Gastrocnemius medialis (tissue), 4 donors: Measurements from ENCODE around the gene NEK11.

Experiments used
- POLR2A ChIP-seq, 2 donors: fragments of 450-650 bp; IDR thresholded peaks; one replicate each; pipeline ENCODE4 v1.6.1; 2017; ENCODE audit warnings: antibody characterized with exemption in 2 of 2, mild to moderate bottlenecking in 2 of 2, moderate library complexity in 2 of 2
- TF ChIP-seq, protein P1 (sequence below), 5 experiments: fragments of 450-650 bp in 3 of 5; fragments of 200-600 bp in 2 of 5; sonication (generic) in 2 of 5; IDR thresholded peaks in 4 of 5; conservative IDR thresholded peaks in 1 of 5; 1 replicate in 4 of 5; 2 replicates in 1 of 5; pipeline ENCODE4 v1.5.1; 2016 to 2019; ENCODE audit warnings: antibody characterized with exemption in 5 of 5, mild to moderate bottlenecking in 3 of 5, moderate library complexity in 3 of 5

DNA sequence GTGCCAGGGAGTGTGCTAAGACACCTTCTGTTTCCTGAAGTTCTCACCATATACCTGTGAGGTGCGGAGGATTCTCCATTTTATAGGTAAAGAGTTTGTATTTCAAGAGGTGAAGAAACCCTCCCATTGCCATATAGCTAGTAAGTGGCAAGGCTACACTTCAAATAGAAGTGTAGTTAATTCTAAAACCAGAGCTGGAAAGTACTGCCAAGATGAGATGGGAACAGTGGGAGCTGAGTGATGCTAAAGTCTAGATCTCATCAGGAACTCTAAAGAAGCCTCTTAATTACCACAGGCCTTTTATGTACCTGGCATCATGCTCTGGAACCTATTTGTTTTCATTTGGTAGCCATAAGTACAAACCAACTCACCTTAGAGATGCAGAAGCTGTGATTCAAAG, 256.3 kb downstream of the NEK11 start:
- TF ChIP-seq, protein P1, sequence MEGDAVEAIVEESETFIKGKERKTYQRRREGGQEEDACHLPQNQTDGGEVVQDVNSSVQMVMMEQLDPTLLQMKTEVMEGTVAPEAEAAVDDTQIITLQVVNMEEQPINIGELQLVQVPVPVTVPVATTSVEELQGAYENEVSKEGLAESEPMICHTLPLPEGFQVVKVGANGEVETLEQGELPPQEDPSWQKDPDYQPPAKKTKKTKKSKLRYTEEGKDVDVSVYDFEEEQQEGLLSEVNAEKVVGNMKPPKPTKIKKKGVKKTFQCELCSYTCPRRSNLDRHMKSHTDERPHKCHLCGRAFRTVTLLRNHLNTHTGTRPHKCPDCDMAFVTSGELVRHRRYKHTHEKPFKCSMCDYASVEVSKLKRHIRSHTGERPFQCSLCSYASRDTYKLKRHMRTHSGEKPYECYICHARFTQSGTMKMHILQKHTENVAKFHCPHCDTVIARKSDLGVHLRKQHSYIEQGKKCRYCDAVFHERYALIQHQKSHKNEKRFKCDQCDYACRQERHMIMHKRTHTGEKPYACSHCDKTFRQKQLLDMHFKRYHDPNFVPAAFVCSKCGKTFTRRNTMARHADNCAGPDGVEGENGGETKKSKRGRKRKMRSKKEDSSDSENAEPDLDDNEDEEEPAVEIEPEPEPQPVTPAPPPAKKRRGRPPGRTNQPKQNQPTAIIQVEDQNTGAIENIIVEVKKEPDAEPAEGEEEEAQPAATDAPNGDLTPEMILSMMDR (IDR thresholded peaks at IDR 0.05 in 4 of 5, conservative IDR thresholded peaks at IDR 0.05 in 1 of 5): no peak
- TF ChIP-seq POLR2A (IDR thresholded peaks at IDR 0.05): no peak
